Panc1 (cell line): ENCODE results near the gene EDAR. TPM values are rescaled to one million over a fixed set of nuclear protein-coding genes. Genes with fewer than 3 reads are reported as not detected.

Source experiments
- ATAC-seq: fragments of 200-7000 bp; cut with Tn5 transposase; 2 replicates; pipeline ENCODE4 v1.9.1; 2020; ENCODE audit warnings: mild to moderate bottlenecking, moderate library complexity
- BruUV-seq: library from RNA; stranded (reverse); fragments of 400-500 nt; replicated peaks from 2 replicates; lab custom pipeline; 2021; lab: Mats Ljungman, UMichigan
- CTCF ChIA-PET: fragments of 300-600 bp; sonication (Branson Sonifier 250); formaldehyde crosslinking; loops from one replicate; lab custom pipeline; 2022; ENCODE audit warnings: antibody characterized with exemption; lab: Charles Lee
- POLR2A ChIA-PET: fragments of 300-600 bp; sonication (Branson Sonifier 250); formaldehyde crosslinking; loops from one replicate; lab custom pipeline; 2022; ENCODE audit warnings: antibody characterized with exemption; lab: Charles Lee
- DNase-seq: peaks from one replicate; pipeline ENCODE4 v3.0.0-alpha.2; 2010; ENCODE audit warnings: low read depth, low spot score
- H3K27ac ChIP-seq: 2 replicates; pipeline ENCODE4 v1.5.1; 2011; ENCODE audit warnings: mild to moderate bottlenecking, low read length, inconsistent platforms
- H3K27me3 ChIP-seq: fragments of 200-500 bp; sonication (Bioruptor generic); 2 replicates; pipeline ENCODE4 v1.6.0; 2014; ENCODE audit warnings: low read length, inconsistent platforms; ENCODE audit not compliant: control insufficient read depth, insufficient read depth
- H3K36me3 ChIP-seq: fragments of 200-500 bp; sonication (Bioruptor generic); 2 replicates; pipeline ENCODE4 v1.5.1; 2014; ENCODE audit warnings: inconsistent platforms, mild to moderate bottlenecking, low read length, moderate library complexity; ENCODE audit not compliant: control insufficient read depth, insufficient read depth
- H3K4me1 ChIP-seq: 2 replicates; pipeline ENCODE4 v1.5.1; 2011; ENCODE audit warnings: inconsistent platforms, mild to moderate bottlenecking, low read length, moderate library complexity; ENCODE audit not compliant: control insufficient read depth, insufficient read depth
- H3K4me3 ChIP-seq, 2 experiments: 2 replicates each; pipeline ENCODE4 v1.5.1; 2011 to 2012; ENCODE audit warnings: low read depth in 2 of 2, low read length in 2 of 2, mild to moderate bottlenecking in 2 of 2, inconsistent platforms in 1 of 2, moderate library complexity in 1 of 2
- H3K9me3 ChIP-seq: fragments of 200-500 bp; sonication (Bioruptor generic); 2 replicates; pipeline ENCODE4 v1.5.1; 2014; ENCODE audit warnings: low read depth, mild to moderate bottlenecking, inconsistent platforms, low read length, moderate library complexity; ENCODE audit not compliant: control insufficient read depth, insufficient read depth
- POLR2AphosphoS5 ChIP-seq: IDR thresholded peaks from 2 replicates; pipeline ENCODE4 v1.6.1; 2012; ENCODE audit warnings: mild to moderate bottlenecking, low read depth, low read length, moderate library complexity
- SIN3A ChIP-seq: IDR thresholded peaks from 2 replicates; pipeline ENCODE4 v1.6.1; 2012; ENCODE audit warnings: low read depth, mild to moderate bottlenecking, low read length, moderate library complexity, borderline replicate concordance; ENCODE audit not compliant: insufficient read depth
- TCF7L2 ChIP-seq: IDR thresholded peaks from 2 replicates; pipeline ENCODE4 v1.6.1; 2011; ENCODE audit warnings: mild to moderate bottlenecking, low read depth, low read length, inconsistent platforms
- in situ Hi-C: cut with HindIII; loops from 2 replicates; pipeline ENCODE4 v1.10.0; 2016; ENCODE audit warnings: low sequenced_read_pairs, low pct_unique_long_range_greater_than_20kb
- intact Hi-C: fragments of 100-400 bp; cut with micrococcal nuclease; formaldehyde crosslinking; loops from one replicate; pipeline ENCODE4 v1.10.0; 2022; ENCODE audit not compliant: unreplicated experiment
- total RNA-seq: library from RNA; stranded (reverse); gene quantifications from one replicate; pipeline ENCODE4 v1.2.1, GENCODE V29; 2021; ENCODE audit not compliant: unreplicated experiment
- TF ChIP-seq, protein P1 (sequence below): fragments of 450-650 bp; IDR thresholded peaks from 2 replicates; pipeline ENCODE4 v1.5.1; 2017; ENCODE audit warnings: mild to moderate bottlenecking
- TF ChIP-seq, protein P2 (sequence below), 2 experiments: IDR thresholded peaks; 2 replicates each; pipeline ENCODE4 v1.6.1; 2011 to 2012; ENCODE audit warnings: low read depth in 2 of 2, control low read depth in 1 of 2, low read length in 1 of 2, mild to moderate bottlenecking in 1 of 2, moderate library complexity in 1 of 2; ENCODE audit not compliant: insufficient read depth in 1 of 2

Gene EDAR
- total RNA-seq, 1 experiment from 2014 or later = not detected

DNA sequence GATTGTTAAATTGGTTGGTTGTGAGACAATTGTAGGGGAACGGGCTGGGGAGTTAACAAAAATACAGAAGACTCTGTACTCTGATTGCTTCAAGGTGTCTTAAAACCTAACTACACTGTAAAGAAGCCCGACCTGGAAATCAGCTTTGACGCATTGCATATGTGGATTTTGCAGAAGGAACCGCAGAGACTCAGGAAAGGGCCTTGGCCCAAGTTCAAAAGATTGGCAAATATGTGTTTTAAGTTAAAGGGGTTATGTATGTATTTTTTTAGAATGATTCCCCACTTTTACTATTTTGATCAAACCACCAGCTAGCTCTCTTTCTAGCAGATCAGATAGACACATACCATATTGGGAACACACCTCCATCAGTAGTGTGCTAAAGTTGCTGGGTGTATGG, 18.0 kb upstream of the EDAR start:
- H3K27ac ChIP-seq = no peak overlapping the region
- ATAC-seq (no peak), DNase-seq (no peak)
- no peaks in the 10 kb centered on the region for H3K9me3 ChIP-seq
- intact Hi-C loops = no loop called here
- no peaks in the 10 kb centered on the region for H3K36me3 ChIP-seq
- peaks cover 2% of the 10 kb centered on the region; the same call in 1 of the 2 replicates for H3K27me3 ChIP-seq
- no peak for TF ChIP-seq TCF7L2
- TF ChIP-seq SIN3A = no peak
- TF ChIP-seq, protein P1, sequence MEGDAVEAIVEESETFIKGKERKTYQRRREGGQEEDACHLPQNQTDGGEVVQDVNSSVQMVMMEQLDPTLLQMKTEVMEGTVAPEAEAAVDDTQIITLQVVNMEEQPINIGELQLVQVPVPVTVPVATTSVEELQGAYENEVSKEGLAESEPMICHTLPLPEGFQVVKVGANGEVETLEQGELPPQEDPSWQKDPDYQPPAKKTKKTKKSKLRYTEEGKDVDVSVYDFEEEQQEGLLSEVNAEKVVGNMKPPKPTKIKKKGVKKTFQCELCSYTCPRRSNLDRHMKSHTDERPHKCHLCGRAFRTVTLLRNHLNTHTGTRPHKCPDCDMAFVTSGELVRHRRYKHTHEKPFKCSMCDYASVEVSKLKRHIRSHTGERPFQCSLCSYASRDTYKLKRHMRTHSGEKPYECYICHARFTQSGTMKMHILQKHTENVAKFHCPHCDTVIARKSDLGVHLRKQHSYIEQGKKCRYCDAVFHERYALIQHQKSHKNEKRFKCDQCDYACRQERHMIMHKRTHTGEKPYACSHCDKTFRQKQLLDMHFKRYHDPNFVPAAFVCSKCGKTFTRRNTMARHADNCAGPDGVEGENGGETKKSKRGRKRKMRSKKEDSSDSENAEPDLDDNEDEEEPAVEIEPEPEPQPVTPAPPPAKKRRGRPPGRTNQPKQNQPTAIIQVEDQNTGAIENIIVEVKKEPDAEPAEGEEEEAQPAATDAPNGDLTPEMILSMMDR = no peak
- TF ChIP-seq, protein P2, sequence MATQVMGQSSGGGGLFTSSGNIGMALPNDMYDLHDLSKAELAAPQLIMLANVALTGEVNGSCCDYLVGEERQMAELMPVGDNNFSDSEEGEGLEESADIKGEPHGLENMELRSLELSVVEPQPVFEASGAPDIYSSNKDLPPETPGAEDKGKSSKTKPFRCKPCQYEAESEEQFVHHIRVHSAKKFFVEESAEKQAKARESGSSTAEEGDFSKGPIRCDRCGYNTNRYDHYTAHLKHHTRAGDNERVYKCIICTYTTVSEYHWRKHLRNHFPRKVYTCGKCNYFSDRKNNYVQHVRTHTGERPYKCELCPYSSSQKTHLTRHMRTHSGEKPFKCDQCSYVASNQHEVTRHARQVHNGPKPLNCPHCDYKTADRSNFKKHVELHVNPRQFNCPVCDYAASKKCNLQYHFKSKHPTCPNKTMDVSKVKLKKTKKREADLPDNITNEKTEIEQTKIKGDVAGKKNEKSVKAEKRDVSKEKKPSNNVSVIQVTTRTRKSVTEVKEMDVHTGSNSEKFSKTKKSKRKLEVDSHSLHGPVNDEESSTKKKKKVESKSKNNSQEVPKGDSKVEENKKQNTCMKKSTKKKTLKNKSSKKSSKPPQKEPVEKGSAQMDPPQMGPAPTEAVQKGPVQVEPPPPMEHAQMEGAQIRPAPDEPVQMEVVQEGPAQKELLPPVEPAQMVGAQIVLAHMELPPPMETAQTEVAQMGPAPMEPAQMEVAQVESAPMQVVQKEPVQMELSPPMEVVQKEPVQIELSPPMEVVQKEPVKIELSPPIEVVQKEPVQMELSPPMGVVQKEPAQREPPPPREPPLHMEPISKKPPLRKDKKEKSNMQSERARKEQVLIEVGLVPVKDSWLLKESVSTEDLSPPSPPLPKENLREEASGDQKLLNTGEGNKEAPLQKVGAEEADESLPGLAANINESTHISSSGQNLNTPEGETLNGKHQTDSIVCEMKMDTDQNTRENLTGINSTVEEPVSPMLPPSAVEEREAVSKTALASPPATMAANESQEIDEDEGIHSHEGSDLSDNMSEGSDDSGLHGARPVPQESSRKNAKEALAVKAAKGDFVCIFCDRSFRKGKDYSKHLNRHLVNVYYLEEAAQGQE (IDR thresholded peaks at IDR 0.05; ENCODE audit: insufficient read depth in 1 of 2, low read depth in 2 of 2, low read length in 1 of 2) = no peak
- TF ChIP-seq POLR2AphosphoS5 = no peak
- no peak overlapping the region for H3K4me3 ChIP-seq
- in situ Hi-C loops = no loop called here
- no TSS peak for BruUV-seq
- no peaks in the 10 kb centered on the region for H3K4me1 ChIP-seq
- POLR2A ChIA-PET = no interaction called here
- CTCF ChIA-PET = interaction anchor here (0.6 kb wide), 1 partner anchor 174 kb away, joined by 7 read pairs; no protein-coding TSS in a partner anchor

DNA sequence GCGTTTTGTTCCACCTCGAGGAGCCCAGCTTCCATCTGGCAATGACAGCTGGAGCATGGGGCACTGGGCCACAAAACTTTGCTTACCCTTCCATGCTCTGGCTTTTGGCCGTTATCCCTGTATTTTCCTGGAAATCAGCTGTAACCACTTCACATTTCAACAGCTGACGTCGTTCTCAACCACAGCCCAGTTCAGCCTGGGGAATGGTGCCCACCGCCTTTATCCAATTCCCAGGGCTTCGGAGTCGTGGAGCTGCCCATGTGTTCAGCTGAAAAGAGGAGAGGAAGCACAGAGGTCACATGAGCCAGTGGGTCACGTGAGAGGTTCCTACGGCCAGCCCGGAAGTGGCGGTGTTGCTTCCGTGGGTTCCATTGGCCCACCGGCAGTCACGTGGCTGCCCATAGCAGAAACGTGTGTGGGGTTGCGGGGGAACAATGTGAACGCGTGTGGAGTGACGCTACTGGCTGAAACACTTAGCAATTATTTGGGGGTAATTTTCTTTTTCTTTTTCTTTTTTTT, 16.7 kb upstream of the EDAR start:
- in situ Hi-C loops = no loop called here
- CTCF ChIA-PET = no interaction called here

More for the DNA sequence above, 16.7 kb upstream of the EDAR start:
- Histone ChIP-seq H3K4me1 (no peaks in the 10 kb centered on the region), H3K4me3 (no peak overlapping the region), H3K9me3 (no peaks in the 10 kb centered on the region), H3K27ac (no peak overlapping the region), H3K36me3 (no peaks in the 10 kb centered on the region), H3K27me3 (peaks cover 2% of the 10 kb centered on the region; the same call in 1 of the 2 replicates)
- no peak for DNase-seq
- intact Hi-C loops = no loop called here
- POLR2A ChIA-PET = no interaction called here
- no peak for ATAC-seq
- BruUV-seq = no TSS peak
- TF ChIP-seq, protein P1 = no peak
- TF ChIP-seq POLR2AphosphoS5 (no peak), SIN3A (no peak), TCF7L2 (no peak)
- TF ChIP-seq, protein P2 (IDR thresholded peaks at IDR 0.05; ENCODE audit: insufficient read depth in 1 of 2, low read depth in 2 of 2, low read length in 1 of 2) = no peak
